Measurements from ENCODE around the gene CPEB3.

DNA sequence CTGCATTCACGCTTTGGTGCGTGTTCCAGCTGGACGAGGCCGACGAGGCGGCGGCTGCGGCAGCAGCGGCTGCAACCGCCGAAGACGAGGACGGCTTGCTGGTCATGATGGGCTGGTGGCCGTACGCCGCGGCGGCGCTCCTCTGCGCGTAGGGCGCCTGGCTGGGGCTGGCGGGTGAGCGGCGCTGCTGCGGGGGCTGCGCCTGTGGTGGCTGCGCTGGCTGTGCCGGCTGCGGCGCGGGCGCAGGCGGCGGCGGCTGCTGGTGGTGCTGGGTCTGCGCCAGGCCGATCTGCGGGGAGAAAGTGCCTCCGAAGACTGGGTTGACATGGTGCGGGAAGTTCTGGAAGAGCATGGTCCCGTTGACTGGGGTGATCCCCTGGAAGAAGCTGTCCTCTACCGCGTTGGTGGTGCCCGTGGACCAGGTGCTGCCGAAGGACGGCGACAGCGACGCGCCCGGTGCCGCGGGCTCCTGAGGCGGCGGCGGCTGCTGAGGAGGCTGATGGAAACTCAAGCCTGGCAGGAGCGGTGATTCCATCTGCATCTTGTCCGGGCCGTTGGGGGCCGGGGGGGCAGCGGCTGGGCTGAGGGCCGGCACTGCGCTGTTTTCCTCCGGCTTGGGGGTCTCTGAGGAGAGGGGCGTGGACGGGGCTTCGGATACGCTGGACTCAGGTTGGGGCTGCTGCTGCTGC is 51.1 kb downstream of the CPEB3 start:
- TF ChIP-seq, protein P1, sequence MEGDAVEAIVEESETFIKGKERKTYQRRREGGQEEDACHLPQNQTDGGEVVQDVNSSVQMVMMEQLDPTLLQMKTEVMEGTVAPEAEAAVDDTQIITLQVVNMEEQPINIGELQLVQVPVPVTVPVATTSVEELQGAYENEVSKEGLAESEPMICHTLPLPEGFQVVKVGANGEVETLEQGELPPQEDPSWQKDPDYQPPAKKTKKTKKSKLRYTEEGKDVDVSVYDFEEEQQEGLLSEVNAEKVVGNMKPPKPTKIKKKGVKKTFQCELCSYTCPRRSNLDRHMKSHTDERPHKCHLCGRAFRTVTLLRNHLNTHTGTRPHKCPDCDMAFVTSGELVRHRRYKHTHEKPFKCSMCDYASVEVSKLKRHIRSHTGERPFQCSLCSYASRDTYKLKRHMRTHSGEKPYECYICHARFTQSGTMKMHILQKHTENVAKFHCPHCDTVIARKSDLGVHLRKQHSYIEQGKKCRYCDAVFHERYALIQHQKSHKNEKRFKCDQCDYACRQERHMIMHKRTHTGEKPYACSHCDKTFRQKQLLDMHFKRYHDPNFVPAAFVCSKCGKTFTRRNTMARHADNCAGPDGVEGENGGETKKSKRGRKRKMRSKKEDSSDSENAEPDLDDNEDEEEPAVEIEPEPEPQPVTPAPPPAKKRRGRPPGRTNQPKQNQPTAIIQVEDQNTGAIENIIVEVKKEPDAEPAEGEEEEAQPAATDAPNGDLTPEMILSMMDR (conservative IDR thresholded peaks at IDR 0.05; ENCODE audit: low read length): no peak
- TF ChIP-seq EZH2phosphoT487 (IDR thresholded peaks at IDR 0.05; ENCODE audit: borderline replicate concordance, low read depth, low read length): no peak
